Cerebellar nuclear complex (tissue), 1 donor: Measurements from ENCODE around the gene CSTF3.
"Not testable (repeated sequence)": the region's sequence is repeated elsewhere in the genome, so short reads cannot be mapped to it uniquely, and the experiment has no call there.

Experiments used
- DNase-seq, 2 experiments: peaks; one replicate each; lab custom pipeline; 2025; lab: John Stamatoyannopoulos, UW

CSTF3 gene

DNA sequence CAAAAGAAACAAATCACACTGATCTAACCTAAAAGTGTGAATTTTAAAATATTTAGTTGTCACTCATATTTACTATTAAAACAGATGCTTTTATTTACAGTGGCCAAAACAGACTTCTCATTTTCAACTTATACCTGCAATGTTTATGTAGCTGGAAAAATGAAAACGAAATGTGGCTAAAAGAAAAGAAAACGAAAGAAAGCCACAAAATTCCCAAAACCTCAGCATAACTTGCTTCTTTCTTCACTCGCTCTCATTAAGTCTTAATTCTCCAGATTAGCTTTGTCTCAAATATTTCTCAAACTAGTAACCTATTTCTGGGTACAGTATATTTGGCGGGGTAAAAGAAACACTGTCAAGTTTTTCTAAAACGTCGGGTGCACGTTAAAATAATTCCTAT, 693 bp downstream of the CSTF3 start:
- DNase-seq = no peak

DNA sequence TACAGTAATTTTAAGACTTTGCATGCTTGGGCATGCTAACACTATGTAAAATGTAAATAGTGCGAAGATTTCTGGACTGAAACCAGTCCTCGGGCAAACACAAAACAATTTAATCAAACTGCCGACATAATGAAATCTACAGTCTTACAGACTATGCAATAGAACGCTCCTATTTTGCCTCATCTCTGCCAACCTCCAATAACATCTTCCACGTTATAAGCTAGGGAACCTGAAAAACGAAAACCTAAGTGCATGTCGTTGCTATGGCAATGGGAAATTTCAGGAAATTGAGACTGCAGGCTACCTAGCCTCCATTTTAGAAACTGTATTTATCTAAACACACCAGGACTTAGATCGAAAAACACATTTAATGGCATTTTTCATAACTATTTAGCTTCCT, 1.1 kb downstream of the CSTF3 start:
- no peak for DNase-seq

DNA sequence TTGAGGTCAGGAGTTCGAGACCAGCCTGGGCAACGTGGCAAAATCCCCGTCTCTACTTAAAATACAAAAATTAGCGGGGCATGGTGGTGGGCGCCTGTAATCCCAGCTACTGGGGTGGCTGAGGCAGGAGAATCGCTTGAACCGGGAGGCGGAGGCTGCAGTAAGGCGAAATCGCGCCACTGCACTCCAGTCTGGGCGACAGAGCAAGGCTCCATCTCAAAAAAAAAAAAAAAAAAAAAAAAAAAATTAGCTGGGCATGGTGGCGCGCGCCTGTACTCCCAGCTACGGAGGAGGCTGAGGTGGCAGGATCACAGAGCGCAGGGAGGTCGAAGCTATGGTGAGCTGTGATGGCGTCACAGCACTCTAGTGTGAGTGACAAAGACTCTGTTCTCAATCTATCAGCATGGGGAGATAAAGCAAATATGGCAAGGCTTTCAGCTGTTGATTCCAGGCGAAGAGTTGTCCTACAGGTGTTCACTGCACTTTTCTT, 1.9 kb downstream of the CSTF3 start:
- DNase-seq = not testable (repeated sequence)

- DNase-seq = no peak
Observed at GRCh38 chr11:33158596-33159275, 2.5 kb downstream of the CSTF3 start.

- no peak for DNase-seq
Observed at GRCh38 chr11:33157103-33158027, 3.9 kb downstream of the CSTF3 start.

- DNase-seq = no peak
Observed at GRCh38 chr11:33151399-33151798, 9.9 kb downstream of the CSTF3 start.

DNA sequence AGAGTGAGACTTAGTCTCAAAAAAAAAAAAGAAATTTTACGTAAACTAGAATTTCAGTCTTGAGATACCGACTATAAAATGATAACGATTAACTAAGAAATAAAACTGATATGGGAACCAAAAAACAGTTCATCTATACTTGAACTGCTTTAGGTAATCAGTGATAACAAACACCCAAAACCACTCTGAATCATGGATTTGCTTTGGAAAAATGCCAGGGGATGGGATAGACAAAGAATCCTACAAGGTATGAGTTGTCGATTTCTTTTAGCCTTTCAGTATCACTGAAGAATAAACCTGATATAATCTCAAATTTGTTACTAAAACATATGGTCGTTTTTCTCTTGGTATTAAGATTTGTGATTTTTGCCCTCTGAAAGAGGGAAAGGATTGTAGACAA, 13.7 kb downstream of the CSTF3 start:
- no peak for DNase-seq

- DNase-seq = no peak
Observed at GRCh38 chr11:33135768-33136443, 25.4 kb downstream of the CSTF3 start.

GRCh38 chr11:33135216-33135615, 26.1 kb downstream of the CSTF3 start:
- no peak for DNase-seq

DNA sequence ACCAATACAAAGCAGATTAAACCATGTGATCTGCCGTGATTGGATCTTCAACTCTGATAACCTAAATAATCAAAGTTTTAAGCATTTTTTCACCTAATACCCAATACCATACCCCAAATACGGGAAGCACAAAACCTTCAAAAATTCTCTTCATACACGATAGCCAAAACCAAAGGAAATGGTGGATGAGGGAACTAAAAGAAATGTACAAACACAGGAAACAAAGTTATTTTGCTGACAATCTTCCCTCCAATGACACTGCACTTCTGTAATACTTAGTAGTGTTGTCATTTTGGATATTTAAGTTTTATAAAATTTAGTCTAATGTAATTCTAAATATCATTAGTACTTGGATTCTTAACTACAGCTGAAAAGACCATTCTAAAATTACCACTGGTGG, 27.0 kb downstream of the CSTF3 start:
- DNase-seq = no peak

DNA sequence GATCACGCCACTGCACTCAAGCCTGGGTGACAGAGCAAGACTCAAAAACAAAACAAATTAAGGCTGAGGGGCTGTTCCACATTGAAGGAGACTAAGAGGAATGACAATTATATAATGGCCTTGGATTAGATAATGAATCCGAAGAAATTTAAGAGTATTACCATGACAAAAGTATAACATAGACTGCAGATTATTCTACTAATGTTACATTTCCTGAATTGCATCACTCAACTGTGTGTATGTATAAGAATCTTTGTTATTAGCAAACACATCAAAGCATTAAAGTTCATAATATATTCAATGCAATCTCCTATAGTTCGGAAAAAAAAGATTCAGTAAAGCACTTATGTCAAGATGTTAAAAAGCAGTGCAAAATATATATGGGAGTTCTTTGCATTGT, 27.5 kb downstream of the CSTF3 start:
- DNase-seq = no peak

GRCh38 chr11:33132510-33132909, 28.8 kb downstream of the CSTF3 start:
- no peak for DNase-seq

- DNase-seq = no peak
Observed at GRCh38 chr11:33128739-33129138, 32.5 kb downstream of the CSTF3 start.

- DNase-seq = no peak
Observed at GRCh38 chr11:33125611-33126010, 35.7 kb downstream of the CSTF3 start.

DNA sequence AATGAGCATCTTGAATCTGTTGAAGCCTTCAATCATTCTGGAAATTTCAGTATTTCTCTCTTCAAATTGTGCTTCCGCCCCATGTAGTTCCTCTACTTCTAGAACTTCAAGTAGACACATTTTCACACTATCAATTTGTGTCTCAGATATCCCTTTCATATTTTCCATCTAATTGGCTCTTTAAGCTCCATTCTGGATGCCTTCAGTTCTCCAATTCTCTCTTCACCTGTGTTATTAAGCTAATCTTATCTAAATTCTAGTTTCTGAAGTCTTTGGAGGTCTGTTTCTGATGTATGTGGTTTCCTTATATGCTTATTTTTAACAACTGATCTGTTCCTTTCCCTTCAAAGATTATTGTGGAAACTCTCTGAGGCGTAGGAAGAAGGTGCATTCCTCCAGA, 36.3 kb downstream of the CSTF3 start:
- no peak for DNase-seq

GRCh38 chr11:33122696-33123095, 38.6 kb downstream of the CSTF3 start:
- DNase-seq = not testable (repeated sequence)

GRCh38 chr11:33116535-33116934, 44.7 kb downstream of the CSTF3 start:
- no peak for DNase-seq

GRCh38 chr11:33110083-33110482, 51.2 kb downstream of the CSTF3 start:
- no peak for DNase-seq

GRCh38 chr11:33109294-33109895, 51.9 kb downstream of the CSTF3 start:
- DNase-seq = no peak

- no peak for DNase-seq
Observed at GRCh38 chr11:33103836-33104235, 57.4 kb downstream of the CSTF3 start.

DNA sequence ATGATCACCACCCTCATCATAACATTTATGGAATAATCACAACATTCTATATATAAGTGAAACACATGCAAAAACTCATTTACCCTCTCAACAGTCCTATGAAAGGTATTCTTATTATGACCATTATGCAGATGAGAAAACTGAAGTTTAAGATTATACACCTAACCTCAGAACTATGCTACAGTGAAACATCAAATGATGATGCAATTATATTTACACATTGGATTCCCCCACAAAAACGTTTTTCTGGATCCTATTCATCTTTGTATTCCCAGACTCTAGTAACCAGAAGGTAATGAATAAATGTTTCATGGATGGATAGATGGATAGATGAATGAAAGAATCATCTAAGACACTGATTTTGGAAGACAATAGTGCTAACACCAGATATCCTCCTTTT, 67.1 kb downstream of the CSTF3 start:
- DNase-seq = no peak

DNA sequence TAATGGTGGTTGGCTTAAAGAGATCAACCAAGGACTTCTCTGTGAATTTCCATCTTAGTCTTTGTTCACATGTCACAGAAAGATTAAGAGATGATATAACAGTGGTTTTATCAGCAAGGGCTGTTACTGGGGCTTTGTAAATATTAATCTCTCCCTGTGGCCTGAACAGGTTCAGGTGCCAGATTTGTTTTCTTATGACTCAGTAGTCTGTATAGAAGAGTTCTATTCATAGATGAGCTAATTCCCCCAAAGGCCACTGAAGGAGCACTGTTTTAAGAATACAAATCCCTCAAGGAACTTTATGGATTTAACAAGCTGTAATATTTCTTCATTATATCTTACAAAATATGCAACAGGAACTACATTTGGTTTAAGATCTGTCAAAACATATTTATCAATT, 71.5 kb downstream of the CSTF3 start:
- no peak for DNase-seq
